Kidney epithelial cell (primary cell): ENCODE measurements around the gene GGCT. TPM values are rescaled to one million over a fixed set of nuclear protein-coding genes. Genes with fewer than 3 reads are reported as not detected.

Experiments
- DNase-seq: peaks from one replicate; pipeline ENCODE4 v3.0.0-alpha.2; 2010; ENCODE audit warnings: low read depth
- H3K27me3 ChIP-seq: 2 replicates; pipeline ENCODE4 v1.6.0; 2011; ENCODE audit warnings: low read length; ENCODE audit not compliant: control insufficient read depth, insufficient read depth
- H3K36me3 ChIP-seq: 2 replicates; pipeline ENCODE4 v1.5.1; 2011; ENCODE audit warnings: low read length; ENCODE audit not compliant: control insufficient read depth, insufficient read depth
- H3K4me3 ChIP-seq: 2 replicates; pipeline ENCODE4 v1.5.1; 2011; ENCODE audit warnings: low read depth, mild to moderate bottlenecking, control low read depth, low read length
- CTCF ChIP-seq: IDR thresholded peaks from 2 replicates; pipeline ENCODE4 v1.5.1; 2011; ENCODE audit warnings: mild to moderate bottlenecking, moderate library complexity, low read length, control low read depth, inconsistent platforms; ENCODE audit not compliant: insufficient read depth, poor library complexity, severe bottlenecking
- total RNA-seq: library from RNA; depleted of rRNA; stranded (reverse); fragments of >200 nt; gene quantifications from 2 replicates; pipeline ENCODE4 v1.2.3, GENCODE V29; 2015

GGCT gene
- total RNA-seq, 1 donor from 2014 or later = 37.8 TPM

- Histone ChIP-seq H3K27me3 (no peaks in the 10 kb centered on the region), H3K4me3 (no peak overlapping the region), H3K36me3 (no peaks in the 10 kb centered on the region)
- no peak for TF ChIP-seq CTCF
- DNase-seq = no peak
These were observed 57.2 kb downstream of the GGCT start for GRCh38 chr7:30447466-30447865.

Other genes with a start within 250 kb of the GGCT start
- 11.0 and 11.2 TPM in 2 replicates for gene ZNRF2, start 220.2 kb downstream of the GGCT start, total RNA-seq
- gene NOD1, start 26.0 kb downstream of the GGCT start, total RNA-seq = 7.8 and 9.2 TPM in 2 replicates
- gene GARS1, start 90.0 kb upstream of the GGCT start, total RNA-seq = 354 and 421 TPM in 2 replicates
- not detected in 2 replicates for gene CRHR2, start 177.6 kb upstream of the GGCT start, total RNA-seq
- not detected in 2 replicates for gene INMT, start 247.3 kb upstream of the GGCT start, total RNA-seq